H1 (cell line): Measurements from ENCODE around the gene KAT2A. TPM values are rescaled to one million over a fixed set of nuclear protein-coding genes. Genes with fewer than 3 reads are reported as not detected.

Experiments used
- CTCF ChIA-PET: fragments of 300-600 bp; sonication (Branson Sonifier 250); formaldehyde crosslinking; loops from one replicate; lab custom pipeline; 2021; ENCODE audit not compliant: partially characterized antibody; lab: Charles Lee
- POLR2A ChIA-PET: fragments of 300-600 bp; sonication (Branson Sonifier 250); formaldehyde crosslinking; loops from one replicate; lab custom pipeline; 2021; ENCODE audit warnings: inconsistent platforms; ENCODE audit not compliant: partially characterized antibody; lab: Charles Lee
- DNase-seq, 2 experiments: peaks; one replicate each; pipeline versions ENCODE4 v3.0.0 to v3.0.0-alpha.2; 2010 to 2022; ENCODE audit warnings: low spot score in 2 of 2, low read depth in 1 of 2, mixed read lengths in 1 of 2
- FAIRE-seq: peaks from 2 replicates; lab custom pipeline; 2011; peaks lifted over from hg19 to GRCh38; lab: Jason Lieb, UNC
- H2AFZ ChIP-seq: 2 replicates; pipeline ENCODE4 v1.8.1; 2012; ENCODE audit warnings: low read length, inconsistent platforms
- H2AK5ac ChIP-seq: 2 replicates; pipeline ENCODE4 v1.6.1; 2013; ENCODE audit warnings: low read depth, low read length
- H2BK120ac ChIP-seq: replicated peaks from 2 replicates; pipeline ENCODE3; 2013; ENCODE audit warnings: low read depth, low read length, inconsistent platforms
- H2BK12ac ChIP-seq: 2 replicates; pipeline ENCODE4 v1.6.1; 2013; ENCODE audit warnings: low read depth, low read length
- H2BK15ac ChIP-seq: 2 replicates; pipeline ENCODE4 v1.6.1; 2013; ENCODE audit warnings: low read length
- H2BK20ac ChIP-seq: 2 replicates; pipeline ENCODE4 v1.6.1; 2013; ENCODE audit warnings: low read length
- H2BK5ac ChIP-seq: 2 replicates; pipeline ENCODE4 v1.6.1; 2013; ENCODE audit warnings: low read depth, low read length
- H3K14ac ChIP-seq: 2 replicates; pipeline ENCODE4 v1.6.1; 2013; ENCODE audit warnings: inconsistent platforms; ENCODE audit not compliant: insufficient read length
- H3K18ac ChIP-seq: 2 replicates; pipeline ENCODE4 v1.6.1; 2013; ENCODE audit warnings: low read length; ENCODE audit errors: extremely low read depth
- H3K23ac ChIP-seq: 2 replicates; pipeline ENCODE4 v1.6.1; 2013; ENCODE audit warnings: inconsistent platforms; ENCODE audit not compliant: insufficient read length
- H3K23me2 ChIP-seq: 2 replicates; pipeline ENCODE4 v1.6.1; 2013; ENCODE audit warnings: low read depth, low read length
- H3K27ac ChIP-seq: 2 replicates; pipeline ENCODE4 v1.6.1; 2011; ENCODE audit warnings: low read depth, low read length, inconsistent platforms
- H3K27me3 ChIP-seq, 4 experiments: replicated peaks in 1 of 4; 1 replicate in 1 of 4; 2 replicates in 3 of 4; pipeline versions ENCODE4 v1.6.1 to v1.8.1; 2011 to 2013; ENCODE audit warnings: low read length in 3 of 4, mild to moderate bottlenecking in 3 of 4, inconsistent platforms in 2 of 4, mixed read lengths in 2 of 4, moderate library complexity in 1 of 4; ENCODE audit not compliant: control insufficient read depth in 3 of 4, insufficient read depth in 3 of 4; ENCODE audit errors: extremely low read depth in 1 of 4
- H3K36me3 ChIP-seq, 4 experiments: 2 replicates each; pipeline versions ENCODE4 v1.6.1 to v1.8.1; 2011 to 2013; ENCODE audit warnings: mild to moderate bottlenecking in 4 of 4, low read length in 3 of 4, moderate library complexity in 2 of 4, control low read depth in 1 of 4, inconsistent platforms in 1 of 4; ENCODE audit not compliant: insufficient read depth in 4 of 4, control insufficient read depth in 2 of 4
- H3K4ac ChIP-seq: replicated peaks from 2 replicates; pipeline ENCODE3; 2013; ENCODE audit warnings: low read length, low read depth, mixed read lengths, inconsistent platforms; ENCODE audit not compliant: insufficient read length
- H3K4me1 ChIP-seq, 4 experiments: replicated peaks in 1 of 4; 1 replicate in 1 of 4; 2 replicates in 3 of 4; pipeline versions ENCODE4 v1.6.1 to v1.8.1; 2011 to 2013; ENCODE audit warnings: low read length in 3 of 4, inconsistent platforms in 2 of 4, mixed read lengths in 1 of 4; ENCODE audit not compliant: insufficient read depth in 4 of 4, control insufficient read depth in 3 of 4
- H3K4me2 ChIP-seq, 2 experiments: 2 replicates each; pipeline versions ENCODE4 v1.6.1 to v1.8.1; 2011 to 2013; ENCODE audit warnings: low read depth in 2 of 2, low read length in 2 of 2, control low read depth in 1 of 2, inconsistent platforms in 1 of 2, mild to moderate bottlenecking in 1 of 2; ENCODE audit not compliant: insufficient read depth in 1 of 2
- H3K4me3 ChIP-seq, 4 experiments: fragments of 200-600, 300-600 bp in 1 of 4; sonication (generic), shearing (Covaris generic), sonication (Bioruptor Twin) in 1 of 4; 2 replicates each; pipeline versions ENCODE4 v1.5.1 to v1.8.1; 2011 to 2016; ENCODE audit warnings: low read length in 4 of 4, low read depth in 3 of 4, control low read depth in 2 of 4, inconsistent platforms in 2 of 4, mild to moderate bottlenecking in 2 of 4, mixed read lengths in 1 of 4, moderate library complexity in 1 of 4; ENCODE audit not compliant: insufficient read depth in 2 of 4; ENCODE audit errors: extremely low read depth in 1 of 4
- H3K56ac ChIP-seq: replicated peaks from 2 replicates; pipeline ENCODE3; 2013; ENCODE audit warnings: low read depth, mild to moderate bottlenecking, mixed read lengths, low read length, inconsistent platforms; ENCODE audit not compliant: insufficient read length
- H3K79me1 ChIP-seq: 2 replicates; pipeline ENCODE4 v1.6.1; 2013; ENCODE audit warnings: low read depth, low read length, control low read depth
- H3K79me2 ChIP-seq, 2 experiments: 2 replicates each; pipeline versions ENCODE4 v1.6.1 to v1.8.1; 2012 to 2013; ENCODE audit warnings: low read length in 2 of 2, mild to moderate bottlenecking in 2 of 2, inconsistent platforms in 1 of 2; ENCODE audit not compliant: insufficient read depth in 2 of 2, control insufficient read depth in 1 of 2
- H3K9ac ChIP-seq, 4 experiments: replicated peaks in 1 of 4; 1 replicate in 1 of 4; 2 replicates in 3 of 4; pipeline versions ENCODE4 v1.6.1 to v1.8.1; 2011 to 2013; ENCODE audit warnings: low read depth in 3 of 4, low read length in 3 of 4, control low read depth in 2 of 4, mild to moderate bottlenecking in 2 of 4, moderate library complexity in 2 of 4, inconsistent platforms in 1 of 4; ENCODE audit errors: extremely low read depth in 1 of 4
- H3K9me3 ChIP-seq, 2 experiments: 2 replicates each; pipeline versions ENCODE4 v1.6.1 to v1.8.1; 2012 to 2013; ENCODE audit warnings: mild to moderate bottlenecking in 2 of 2, moderate library complexity in 2 of 2, control low read depth in 1 of 2, inconsistent platforms in 1 of 2, low read depth in 1 of 2, low read length in 1 of 2, mixed read lengths in 1 of 2; ENCODE audit not compliant: insufficient read depth in 2 of 2
- H4K20me1 ChIP-seq, 2 experiments: replicated peaks in 1 of 2; 2 replicates each; pipeline versions ENCODE3 to v1.8.1; 2011 to 2013; ENCODE audit warnings: inconsistent platforms in 2 of 2, low read length in 2 of 2, mild to moderate bottlenecking in 1 of 2; ENCODE audit not compliant: insufficient read depth in 2 of 2, control insufficient read depth in 1 of 2
- H4K5ac ChIP-seq: 2 replicates; pipeline ENCODE4 v1.6.1; 2013; ENCODE audit warnings: low read length, low read depth, mixed read lengths, inconsistent platforms; ENCODE audit not compliant: insufficient read length
- H4K8ac ChIP-seq: 2 replicates; pipeline ENCODE4 v1.8.0; 2013; ENCODE audit warnings: mild to moderate bottlenecking, moderate library complexity, low read length, inconsistent platforms; ENCODE audit not compliant: insufficient read depth; ENCODE audit errors: extremely low read depth
- H4K91ac ChIP-seq: replicated peaks from 2 replicates; pipeline ENCODE3; 2013; ENCODE audit warnings: low read length, mixed read lengths, inconsistent platforms; ENCODE audit not compliant: insufficient read length
- ASH2L ChIP-seq: fragments of 200-600, 300-600 bp; sonication (generic); IDR thresholded peaks from one replicate; pipeline ENCODE4 v1.7.1; 2017; ENCODE audit warnings: low read length
- SIRT6 ChIP-seq: IDR thresholded peaks from one replicate; pipeline ENCODE4 v1.7.1; 2012; ENCODE audit warnings: low read length, inconsistent platforms
- WGBS, 2 experiments: shearing (Covaris generic) in 1 of 2; methylation state at CpG; one replicate each; pipeline versions ENCODE4 v1.1.6 to v1.1.7; 2013 to 2015; ENCODE audit warnings: low lambda C conversion rate in 2 of 2, mixed read lengths in 2 of 2, inconsistent platforms in 1 of 2, low coverage in 1 of 2, missing lambda C conversion rate in 1 of 2; ENCODE audit not compliant: insufficient replicate concordance in 2 of 2, insufficient coverage in 1 of 2, insufficient read length in 1 of 2; ENCODE audit errors: extremely low coverage in 1 of 2, missing lambda C conversion rate in 1 of 2; 5-methylcytosine and 5-hydroxymethylcytosine counted together
- polyA plus RNA-seq, 7 experiments: library from polyadenylated mRNA; depleted of rRNA in 3 of 7; stranded (reverse) in 5 of 7; unstranded in 2 of 7; fragments of >200 nt in 5 of 7; fragments of 200-250 nt in 2 of 7; gene quantifications; 1 replicate in 5 of 7; 2 replicates in 1 of 7; 4 replicates in 1 of 7; pipeline versions ENCODE4 v1.2.1 to v1.2.3, GENCODE V29; 2011 to 2013; ENCODE audit warnings: missing spikeins in 2 of 7, mixed read lengths in 2 of 7
- total RNA-seq: library from RNA; stranded (reverse); fragmentation: NEBNext Ultra II Directional; extraction: Animal tissue kit (Norgen Biotek cat#: 25700); gene quantifications from 2 replicates; pipeline ENCODE4 v1.2.1, GENCODE V29; 2021
- TF ChIP-seq, protein P1 (sequence below): IDR thresholded peaks from 2 replicates; pipeline ENCODE4 v1.6.1; 2011; ENCODE audit warnings: low read depth, mild to moderate bottlenecking, low read length; ENCODE audit not compliant: insufficient read depth

The KAT2A gene
- total and polyA plus RNA-seq, 2 of the 8 experiments (the other 6 are each of a cell fraction or from before 2014, with no cell fraction given) = 34.2 to 40.1 TPM

DNA sequence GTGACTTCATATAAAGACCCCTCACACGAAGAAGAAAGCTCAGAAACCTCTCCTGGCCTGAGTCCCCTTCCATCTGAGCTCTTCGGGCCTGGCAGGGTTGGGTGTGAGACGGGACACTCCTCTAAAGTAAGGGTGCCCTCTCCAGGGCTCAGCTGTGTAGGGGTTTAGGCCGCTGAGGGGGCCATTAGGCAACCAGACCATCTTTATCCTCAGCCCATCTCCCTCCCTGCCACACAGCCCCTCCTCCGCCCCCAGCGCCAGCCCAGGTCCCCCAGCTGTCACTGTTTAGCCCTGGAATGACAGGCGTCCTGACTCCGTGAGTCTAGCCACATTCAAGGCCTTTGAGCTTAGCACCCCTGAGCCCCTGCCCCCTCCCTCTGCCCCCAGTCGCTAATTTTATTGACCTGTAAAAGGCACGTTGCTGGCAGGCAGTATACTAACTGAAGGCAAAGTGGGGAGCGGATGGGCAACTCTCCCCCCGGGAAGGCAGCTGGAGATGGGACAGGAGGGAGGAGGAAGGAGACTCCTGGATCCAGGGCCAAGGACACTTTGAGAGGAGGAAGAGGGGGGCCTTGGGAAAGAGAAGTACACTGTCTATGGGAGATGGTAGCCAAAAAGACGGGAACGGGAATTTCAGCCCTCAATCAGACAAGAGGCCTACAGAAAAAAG, 22.3 kb downstream of the KAT2A start:
- Histone ChIP-seq H3K27ac (no peak overlapping the region), H3K4me3 (peak overlapping the region in 1 of 4 experiments; percentile 62; a peak in 2 of 8 replicates), H3K9me3 (no peaks in the 10 kb centered on the region), H2AFZ (no peak overlapping the region), H2BK120ac (no peak overlapping the region), H3K18ac (no peak overlapping the region), H3K4ac (no peak overlapping the region), H4K8ac (no peak overlapping the region), H3K79me2 (no peaks in the 10 kb centered on the region), H3K23me2 (peaks cover 6% of the 10 kb centered on the region; the same call in 1 of the 2 replicates), H4K20me1 (no peaks in the 10 kb centered on the region), H4K91ac (no peak overlapping the region), H3K36me3 (no peaks in the 10 kb centered on the region), H4K5ac (no peak overlapping the region), H3K4me2 (peak overlapping the region; percentile 76 to 85), H2BK15ac (no peak overlapping the region), H3K4me1 (peaks cover 0 to 14% (median 9%) of the 10 kb centered on the region in 4 experiments; a peak in 6 of 7 replicates), H3K56ac (no peak overlapping the region), H3K23ac (no peak overlapping the region), H2AK5ac (no peak overlapping the region), H2BK5ac (no peak overlapping the region)
- POLR2A ChIA-PET = interaction anchor here (0.9 to 1.8 kb wide), 8 partner anchors 28 to 87 kb away, joined by 3 to 8 read pairs (median 4); partner anchors contain the start of gene DNAJC7
- CTCF ChIA-PET = interaction anchor here (0.7 to 39.4 kb wide), 11 partner anchors 12 to 139 kb away, joined by 3 to 1084 read pairs (median 5); partner anchors contain the start of genes DHX58, DNAJC7, HSPB9 and KAT2A
- 40% methylated on average over 11 of the region's 14 CpGs; no CpG with 5 or more reads in 1 of the 2 experiments for WGBS, 2 experiments
- TF ChIP-seq ASH2L = peak; percentile 9
- no peak for TF ChIP-seq SIRT6
- TF ChIP-seq, protein P1, sequence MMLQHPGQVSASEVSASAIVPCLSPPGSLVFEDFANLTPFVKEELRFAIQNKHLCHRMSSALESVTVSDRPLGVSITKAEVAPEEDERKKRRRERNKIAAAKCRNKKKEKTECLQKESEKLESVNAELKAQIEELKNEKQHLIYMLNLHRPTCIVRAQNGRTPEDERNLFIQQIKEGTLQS = no peak
- TF ChIP-seq, all 59 proteins: peak for 1
- FAIRE-seq = no peak
- no peak overlapping the region for H3K9ac ChIP-seq
- H2BK20ac ChIP-seq = no peak overlapping the region
- H3K14ac ChIP-seq = no peak overlapping the region
- no peaks in the 10 kb centered on the region; the same call in 1 of the 2 replicates for H3K79me1 ChIP-seq
- H3K27me3 ChIP-seq = peaks cover 4 to 22% (median 18%) of the 10 kb centered on the region in 4 experiments
- DNase-seq = peak in 1 of 2 experiments; percentile 62
- H2BK12ac ChIP-seq = no peak overlapping the region
